Central memory CD8-positive, alpha-beta T cell (primary cell): Measurements from ENCODE around the gene LRGUK.
"Not testable (repeated sequence)": the region's sequence is repeated elsewhere in the genome, so short reads cannot be mapped to it uniquely, and the experiment has no call there.

Experiments
- ATAC-seq: fragments of 150-1000 bp; cut with Tn5 transposase; replicated peaks from 2 replicates; pipeline ENCODE4 v1.10.0; 2022; ENCODE audit warnings: mild to moderate bottlenecking, moderate FRiP score, moderate number of reproducible peaks; ENCODE audit not compliant: poor library complexity, severe bottlenecking; ENCODE audit errors: extremely low read depth
- DNase-seq, 2 donors: peaks; one replicate each; pipeline ENCODE4 v3.0.0; 2021; ENCODE audit warnings: low spot score in 2 of 2
- H3K27ac Mint-ChIP-seq: one replicate; pipeline ENCODE4 v1.8.0; 2022; ENCODE audit warnings: low read depth, mild to moderate bottlenecking, moderate library complexity, mixed read lengths
- H3K27me3 Mint-ChIP-seq: one replicate; pipeline ENCODE4 v1.8.0; 2022; ENCODE audit warnings: mixed read lengths
- H3K36me3 Mint-ChIP-seq: one replicate; pipeline ENCODE4 v1.8.0; 2022; ENCODE audit warnings: mild to moderate bottlenecking, moderate library complexity, mixed read lengths; ENCODE audit not compliant: insufficient read depth
- H3K4me1 Mint-ChIP-seq: one replicate; pipeline ENCODE4 v1.8.0; 2022; ENCODE audit warnings: mixed read lengths
- H3K4me3 Mint-ChIP-seq: one replicate; pipeline ENCODE4 v1.8.0; 2022; ENCODE audit warnings: mild to moderate bottlenecking, moderate library complexity, mixed read lengths
- H3K9me3 Mint-ChIP-seq: one replicate; pipeline ENCODE4 v1.8.0; 2022; ENCODE audit warnings: mixed read lengths

Gene LRGUK

DNA sequence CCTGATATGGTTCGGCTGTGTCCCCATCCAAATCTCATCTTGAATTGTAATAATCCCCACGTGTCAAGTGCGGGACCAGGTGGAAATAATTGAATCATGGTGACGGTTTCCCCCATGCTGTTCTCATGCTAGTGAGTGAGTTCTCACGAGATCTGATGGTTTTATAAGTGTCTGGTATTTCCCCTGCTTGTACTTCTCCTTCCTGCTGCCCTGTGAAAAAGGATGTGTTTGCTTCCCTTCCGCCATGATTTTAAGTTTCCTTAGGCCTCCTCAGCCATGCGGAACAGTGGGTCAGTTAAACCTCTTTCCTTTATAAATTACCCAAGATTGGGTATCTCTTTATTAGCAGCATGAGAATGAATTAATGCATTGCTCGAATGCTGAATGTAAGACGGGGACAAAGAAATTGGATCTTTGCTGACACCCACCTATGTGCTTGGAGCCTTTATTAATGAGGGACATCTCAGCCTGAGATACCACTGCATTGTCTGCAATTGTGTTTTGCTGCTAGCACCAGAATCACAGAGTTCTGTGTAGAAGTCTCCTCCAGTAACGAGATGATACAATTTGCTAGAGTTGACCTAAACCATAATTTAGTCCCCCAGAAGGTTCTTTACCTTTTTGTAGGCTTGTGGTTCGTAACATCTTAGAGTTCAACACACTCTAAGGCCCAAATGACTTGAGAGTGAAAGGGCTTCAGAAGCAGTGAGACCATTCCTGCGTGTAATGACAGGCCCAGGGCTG, 160.9 kb downstream of the LRGUK start:
- no peak for ATAC-seq
- H3K27me3 Mint-ChIP-seq = peaks cover 21% of the 10 kb centered on the region
- H3K9me3 Mint-ChIP-seq = no peaks in the 10 kb centered on the region

DNA sequence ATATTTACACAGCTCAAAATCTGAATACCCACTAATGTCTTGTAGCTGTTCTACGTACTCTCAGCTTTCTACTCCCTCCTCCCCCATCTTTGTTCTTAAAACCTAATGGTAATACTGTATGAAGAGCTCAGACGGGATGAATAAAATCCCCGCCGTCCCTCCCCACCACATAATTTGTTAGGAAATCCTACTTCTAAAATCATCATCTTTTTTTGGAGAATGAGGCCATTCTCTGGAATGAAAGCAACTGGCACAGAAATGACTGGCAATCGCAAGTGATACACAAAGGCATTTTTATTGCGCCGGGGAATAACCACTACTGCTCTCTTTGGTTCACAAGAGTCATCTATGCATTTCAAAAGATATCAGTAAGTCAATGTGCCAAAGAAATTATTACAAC, 162.3 kb downstream of the LRGUK start:
- Mint-ChIP-seq H3K36me3 (peaks cover 10% of the 10 kb centered on the region), H3K27me3 (peaks cover 8% of the 10 kb centered on the region), H3K4me1 (no peaks in the 10 kb centered on the region), H3K4me3 (no peak overlapping the region), H3K9me3 (no peaks in the 10 kb centered on the region), H3K27ac (no peak overlapping the region)
- ATAC-seq = no peak
- DNase-seq = no peak

More for the DNA sequence above, 160.9 kb downstream of the LRGUK start:
- no peak overlapping the region for H3K27ac Mint-ChIP-seq
- H3K4me1 Mint-ChIP-seq = no peaks in the 10 kb centered on the region
- H3K36me3 Mint-ChIP-seq = peaks cover 2% of the 10 kb centered on the region
- DNase-seq = no peak
- no peak overlapping the region for H3K4me3 Mint-ChIP-seq

DNA sequence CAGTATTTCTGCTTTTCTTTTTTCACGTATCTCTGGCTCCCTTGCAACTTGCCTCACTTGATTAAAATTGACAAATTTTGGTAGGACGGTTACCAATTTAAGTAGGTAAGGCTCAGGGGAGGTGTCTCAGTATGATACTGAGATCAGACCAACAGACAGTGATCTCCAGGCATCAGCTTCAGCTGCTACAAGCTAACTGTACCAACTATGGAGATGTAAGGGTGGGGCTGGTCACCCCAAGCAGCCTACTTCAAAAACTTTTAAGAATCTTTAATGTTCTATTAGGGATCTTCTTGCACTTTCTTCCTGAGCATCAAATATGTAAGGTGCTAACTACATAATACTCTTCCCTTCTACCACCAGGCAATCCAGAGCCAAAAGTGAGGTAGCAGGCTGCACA, 162.7 kb downstream of the LRGUK start:
- DNase-seq = no peak
- Mint-ChIP-seq H3K27me3 (peaks cover 4% of the 10 kb centered on the region), H3K9me3 (no peaks in the 10 kb centered on the region), H3K4me3 (no peak overlapping the region), H3K4me1 (no peaks in the 10 kb centered on the region), H3K27ac (no peak overlapping the region), H3K36me3 (peaks cover 14% of the 10 kb centered on the region)
- ATAC-seq = no peak

DNA sequence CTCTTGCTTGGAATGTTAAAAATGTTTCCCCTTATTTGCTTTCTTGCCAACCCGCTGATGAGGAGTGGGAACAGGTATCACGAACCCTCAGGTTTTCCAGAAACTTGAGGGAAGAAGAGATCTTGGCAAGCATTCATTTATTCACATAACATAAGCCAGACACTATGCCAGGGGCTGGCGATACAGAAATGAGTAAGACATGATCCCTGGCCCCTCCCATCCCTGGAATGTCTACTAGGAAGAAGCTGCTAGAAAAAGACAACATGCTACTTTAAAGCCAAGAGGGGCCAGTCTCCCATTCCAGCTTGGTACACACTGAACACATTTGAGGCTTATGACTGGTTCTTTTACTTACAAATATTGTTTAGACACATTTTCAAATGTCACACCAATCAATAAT, 163.1 kb downstream of the LRGUK start:
- Mint-ChIP-seq H3K4me1 (no peaks in the 10 kb centered on the region), H3K27me3 (no peaks in the 10 kb centered on the region), H3K9me3 (no peaks in the 10 kb centered on the region), H3K27ac (no peak overlapping the region), H3K4me3 (no peak overlapping the region), H3K36me3 (peaks cover 14% of the 10 kb centered on the region)
- DNase-seq (no peak), ATAC-seq (no peak)

DNA sequence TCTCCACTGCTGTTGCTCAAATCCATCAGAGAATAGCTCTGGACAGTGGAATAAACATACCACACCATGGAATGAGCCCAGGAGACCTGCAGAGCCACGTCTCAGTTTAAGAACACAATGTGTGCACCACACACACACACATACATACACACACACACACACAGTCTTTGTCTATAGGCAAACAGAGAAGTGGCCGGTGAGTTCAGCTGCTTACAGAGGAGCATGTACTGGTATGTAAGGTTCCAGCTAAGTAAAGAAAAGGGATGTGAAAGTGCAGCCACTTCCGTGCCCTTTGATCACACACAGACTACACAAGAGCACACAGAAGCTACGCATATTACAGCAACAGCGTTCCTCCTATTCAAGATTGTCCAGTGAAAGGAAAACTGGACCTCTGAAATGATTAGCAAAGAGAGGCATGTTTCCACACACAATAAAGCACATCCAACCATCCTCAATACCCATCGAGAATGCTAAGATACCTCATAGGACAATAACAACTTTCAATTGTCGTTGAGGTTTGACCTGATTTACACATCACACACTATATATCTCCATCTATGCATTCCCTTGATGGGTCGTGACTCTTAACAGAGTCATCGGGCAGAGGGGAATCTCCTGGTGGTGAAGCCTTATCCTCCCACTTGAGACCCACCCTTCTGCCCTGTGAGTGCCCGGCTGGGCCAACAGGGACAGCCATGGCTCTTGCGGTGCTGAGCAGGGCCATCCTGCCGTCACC, 166.0 kb downstream of the LRGUK start:
- no peak overlapping the region for H3K4me3 Mint-ChIP-seq
- no peak for DNase-seq
- H3K4me1 Mint-ChIP-seq = no peaks in the 10 kb centered on the region
- H3K9me3 Mint-ChIP-seq = no peaks in the 10 kb centered on the region
- H3K36me3 Mint-ChIP-seq = peaks cover 19% of the 10 kb centered on the region
- no peak for ATAC-seq
- H3K27me3 Mint-ChIP-seq = no peaks in the 10 kb centered on the region
- H3K27ac Mint-ChIP-seq = no peak overlapping the region

DNA sequence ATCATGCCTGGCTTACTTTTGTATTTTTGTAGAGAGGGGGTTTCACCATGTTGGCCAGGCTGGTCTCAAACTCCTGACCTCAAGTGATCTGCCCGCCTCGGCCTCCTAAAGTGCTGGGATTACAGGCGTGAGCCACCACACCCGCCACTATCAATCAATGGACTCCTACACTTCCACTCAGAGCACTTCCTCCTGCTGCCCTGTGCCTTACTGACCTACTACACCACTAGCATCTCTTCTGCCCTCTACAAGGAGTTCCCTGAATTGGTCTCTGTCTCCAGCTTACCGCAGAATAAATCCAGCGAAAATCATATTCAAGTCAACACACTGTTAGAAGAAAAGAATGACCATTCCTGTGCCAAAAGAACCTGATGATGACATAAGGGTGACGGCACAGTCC, 168.8 kb downstream of the LRGUK start:
- peaks cover 28% of the 10 kb centered on the region for H3K36me3 Mint-ChIP-seq
- H3K4me3 Mint-ChIP-seq, H3K27me3 Mint-ChIP-seq, ATAC-seq, DNase-seq, H3K4me1 Mint-ChIP-seq, H3K27ac Mint-ChIP-seq, H3K9me3 Mint-ChIP-seq: not testable (repeated sequence)

DNA sequence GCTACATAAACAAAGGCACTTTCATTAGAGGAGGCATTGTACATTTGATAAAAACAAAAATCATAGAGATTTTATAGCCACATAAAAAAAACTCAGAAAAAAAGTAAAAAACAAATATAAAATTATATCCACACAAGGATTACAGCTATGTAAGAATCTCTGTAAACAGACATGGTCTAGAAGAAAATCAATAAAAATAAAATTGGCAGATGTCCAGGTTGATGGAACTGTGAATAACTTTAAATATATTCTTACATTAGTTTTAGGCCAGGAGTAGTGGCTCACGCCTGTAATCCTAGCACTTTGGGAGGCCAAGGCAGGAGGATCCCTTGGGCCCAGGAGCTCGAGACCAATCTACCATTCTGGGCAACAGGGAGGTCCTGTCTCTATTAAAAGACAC, 170.3 kb downstream of the LRGUK start:
- Mint-ChIP-seq H3K27me3 (no peaks in the 10 kb centered on the region), H3K27ac (no peak overlapping the region), H3K36me3 (peaks cover 34% of the 10 kb centered on the region), H3K4me3 (no peak overlapping the region), H3K9me3 (no peaks in the 10 kb centered on the region), H3K4me1 (no peaks in the 10 kb centered on the region)
- ATAC-seq = no peak
- no peak for DNase-seq

DNA sequence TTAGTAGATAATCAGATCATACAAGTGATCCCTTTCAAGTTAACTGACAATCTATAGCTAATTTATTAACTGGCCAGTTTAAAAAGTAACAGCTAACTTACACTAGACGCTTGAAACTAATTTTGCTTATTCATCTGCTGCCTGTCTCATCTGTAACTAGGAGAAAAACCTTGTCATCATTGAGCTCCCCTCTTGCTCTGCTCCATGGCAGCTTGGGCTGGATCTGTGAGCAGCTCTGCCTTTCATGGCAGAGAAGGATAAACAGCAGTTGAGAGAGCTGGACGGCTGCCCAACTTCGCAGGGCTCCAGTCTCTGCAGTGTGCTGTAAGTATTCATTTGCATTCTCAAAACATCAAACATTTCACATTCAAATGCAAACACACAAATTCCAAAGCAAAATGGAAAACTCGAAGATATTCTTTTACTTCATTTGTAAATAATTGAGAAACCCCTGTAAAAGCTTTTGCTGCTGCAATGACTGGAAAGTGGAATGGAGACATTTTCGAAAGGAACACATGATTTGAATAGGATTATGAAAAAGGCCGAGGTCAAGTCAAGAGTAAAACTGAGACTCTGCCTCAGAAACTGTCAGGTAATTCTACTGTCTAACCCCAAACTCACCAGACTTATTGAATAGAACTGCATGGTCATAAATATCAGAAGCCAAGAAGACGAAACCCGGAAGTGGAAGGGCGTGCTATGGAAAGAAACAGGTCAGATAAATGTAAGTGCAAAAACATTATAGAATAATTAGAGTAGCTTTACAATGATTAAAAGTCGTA, 172.0 kb downstream of the LRGUK start:
- DNase-seq = no peak
- no peak overlapping the region for H3K4me3 Mint-ChIP-seq

DNA sequence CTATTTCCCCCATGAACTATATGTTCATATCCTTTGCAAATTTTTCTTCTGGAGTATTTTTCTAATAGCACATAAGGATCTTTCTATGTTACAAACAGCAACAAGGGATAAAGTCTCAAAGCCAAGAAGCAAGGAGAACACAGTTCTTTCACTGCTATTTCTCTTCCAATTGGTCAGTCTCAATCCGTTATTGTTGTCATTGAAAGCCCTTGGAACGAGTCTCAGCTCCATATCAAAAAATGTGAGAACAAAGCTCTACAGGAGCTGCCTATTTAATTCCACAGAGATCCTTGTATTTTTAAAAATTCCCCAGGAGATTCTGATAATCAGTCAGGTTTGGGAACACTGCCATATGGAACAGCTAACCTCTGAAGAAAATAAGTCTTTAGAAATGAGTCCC, 173.8 kb downstream of the LRGUK start:
- H3K4me1 Mint-ChIP-seq = no peaks in the 10 kb centered on the region

More for the DNA sequence above, 172.0 kb downstream of the LRGUK start:
- no peak overlapping the region for H3K27ac Mint-ChIP-seq
- H3K9me3 Mint-ChIP-seq = no peaks in the 10 kb centered on the region
- ATAC-seq = no peak
- no peaks in the 10 kb centered on the region for H3K4me1 Mint-ChIP-seq
- H3K27me3 Mint-ChIP-seq = no peaks in the 10 kb centered on the region
- peaks cover 26% of the 10 kb centered on the region for H3K36me3 Mint-ChIP-seq

DNA sequence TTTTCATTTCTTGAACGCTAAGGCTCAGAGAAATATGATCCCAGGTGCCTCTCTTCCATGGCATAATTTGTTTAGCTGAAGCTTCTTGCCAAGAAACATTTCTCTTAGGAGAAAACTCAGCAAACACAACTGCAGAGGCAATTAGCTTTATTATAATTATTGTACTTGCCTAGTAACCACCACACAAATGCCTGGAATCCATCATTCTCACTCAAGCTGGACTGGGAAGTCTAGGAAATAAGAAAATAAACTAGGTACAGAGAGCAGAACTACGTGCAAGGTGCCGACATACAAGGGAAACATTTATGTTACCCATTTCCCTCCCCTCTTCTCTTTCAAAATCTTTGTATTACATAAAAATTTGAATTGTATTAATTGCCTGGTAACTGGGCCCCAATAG, 174.5 kb downstream of the LRGUK start:
- H3K4me3 Mint-ChIP-seq = no peak overlapping the region

More for the DNA sequence above, 173.8 kb downstream of the LRGUK start:
- H3K4me3 Mint-ChIP-seq = no peak overlapping the region
- no peaks in the 10 kb centered on the region for H3K9me3 Mint-ChIP-seq
- DNase-seq (no peak), ATAC-seq (no peak)
- H3K27me3 Mint-ChIP-seq = no peaks in the 10 kb centered on the region
- H3K27ac Mint-ChIP-seq = no peak overlapping the region
- peaks cover 25% of the 10 kb centered on the region for H3K36me3 Mint-ChIP-seq

DNA sequence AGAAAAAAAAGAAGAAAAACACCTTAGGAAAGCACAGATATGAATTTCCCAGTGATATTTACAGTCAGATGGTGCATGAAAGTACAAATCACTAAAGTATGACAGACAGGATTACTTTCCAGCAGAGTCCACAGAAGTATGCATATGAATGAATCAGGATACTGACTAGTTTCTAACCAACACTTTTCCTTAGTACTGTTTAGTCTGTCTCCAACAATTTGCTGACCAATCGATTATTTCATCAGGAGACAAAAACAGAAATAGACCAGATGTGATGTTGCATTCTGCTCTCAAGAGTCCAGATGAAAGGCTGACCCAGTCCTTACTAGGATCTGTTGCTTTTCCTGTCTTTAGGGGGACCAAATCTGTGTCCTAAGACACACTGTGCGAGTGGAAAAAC, 175.0 kb downstream of the LRGUK start:
- no peaks in the 10 kb centered on the region for H3K9me3 Mint-ChIP-seq
- H3K27me3 Mint-ChIP-seq = no peaks in the 10 kb centered on the region
- DNase-seq (no peak), ATAC-seq (no peak)
- no peak overlapping the region for H3K27ac Mint-ChIP-seq
- H3K4me3 Mint-ChIP-seq = no peak overlapping the region
- H3K36me3 Mint-ChIP-seq = peaks cover 30% of the 10 kb centered on the region
- no peaks in the 10 kb centered on the region for H3K4me1 Mint-ChIP-seq

More for the DNA sequence above, 174.5 kb downstream of the LRGUK start:
- DNase-seq (no peak), ATAC-seq (no peak)
- no peaks in the 10 kb centered on the region for H3K27me3 Mint-ChIP-seq
- H3K36me3 Mint-ChIP-seq = peaks cover 28% of the 10 kb centered on the region
- H3K4me1 Mint-ChIP-seq = no peaks in the 10 kb centered on the region
- H3K27ac Mint-ChIP-seq = no peak overlapping the region
- no peaks in the 10 kb centered on the region for H3K9me3 Mint-ChIP-seq

DNA sequence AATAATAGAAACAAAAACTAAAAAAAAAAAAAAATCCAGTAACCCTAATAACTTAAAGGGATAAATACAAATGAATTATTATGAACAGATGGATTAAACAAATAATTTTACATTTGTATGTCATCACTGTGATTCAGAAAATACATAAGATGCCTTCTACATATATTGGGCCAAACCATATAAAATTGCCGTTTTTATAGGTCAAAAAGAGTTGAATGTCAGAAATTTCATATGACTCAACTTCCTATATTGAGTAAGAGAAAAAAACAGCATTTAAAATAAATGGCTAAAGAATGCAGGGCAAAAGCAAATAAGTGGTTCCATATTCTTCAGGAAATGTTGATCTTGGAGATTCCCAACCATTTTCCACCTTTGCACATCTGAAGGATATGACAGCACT, 180.2 kb downstream of the LRGUK start:
- ATAC-seq (no peak), DNase-seq (no peak)
- Mint-ChIP-seq H3K9me3 (no peaks in the 10 kb centered on the region), H3K4me3 (no peak overlapping the region), H3K27ac (no peak overlapping the region), H3K4me1 (peaks cover 13% of the 10 kb centered on the region), H3K27me3 (no peaks in the 10 kb centered on the region), H3K36me3 (peaks cover 12% of the 10 kb centered on the region)
